K562 (cell line): ENCODE measurements around the gene AP3B1. TPM values are rescaled to one million over a fixed set of nuclear protein-coding genes. Genes with fewer than 3 reads are reported as not detected.

Experiments used
- ATAC-seq: fragments of 200-7000 bp; cut with Tn5 transposase; 3 replicates; pipeline ENCODE4 v1.9.1; 2020; ENCODE audit warnings: moderate library complexity
- BruUV-seq: library from RNA; stranded (reverse); fragments of 400-500 nt; replicated peaks from 2 replicates; lab custom pipeline; 2021; lab: Mats Ljungman, UMichigan
- CTCF ChIA-PET: fragments of 300-600 bp; formaldehyde crosslinking; extraction: SDS; loops from one replicate; lab custom pipeline; 2021; ENCODE audit warnings: low intra/inter-chr PET ratio; lab: Yijun Ruan, JAX
- POLR2A ChIA-PET: fragments of 300-600, 350-650 bp; sonication (Branson Sonifier 250); formaldehyde crosslinking; extraction: SDS; loops from one replicate; lab custom pipeline; 2021; ENCODE audit warnings: antibody characterized with exemption, inconsistent platforms; lab: Yijun Ruan, JAX
- DNase-seq, 4 experiments: peaks; one replicate each; pipeline versions ENCODE4 v3.0.0 to v3.0.0-alpha.2; 2011 to 2018; ENCODE audit warnings: low spot score in 3 of 4, mixed read lengths in 3 of 4; ENCODE audit errors: extremely low read depth in 1 of 4
- FAIRE-seq: peaks from 2 replicates; lab custom pipeline; 2011; peaks lifted over from hg19 to GRCh38; lab: Jason Lieb, UNC
- H2AFZ ChIP-seq: 2 replicates; pipeline ENCODE4 v1.6.0; 2011; ENCODE audit warnings: low read depth, low read length, control low read depth, inconsistent platforms
- H3K27ac ChIP-seq: fragments of 200-600 bp; 3 replicates; pipeline ENCODE4 v1.8.0; 2011; ENCODE audit warnings: low read depth, mild to moderate bottlenecking, control low read depth, inconsistent platforms, low read length, moderate library complexity, mixed read lengths; ENCODE audit errors: extremely low read depth
- H3K27me3 ChIP-seq, 2 experiments: fragments of 300-600 bp in 1 of 2; 2 replicates in 1 of 2; 3 replicates in 1 of 2; pipeline versions ENCODE4 v1.6.0 to v1.8.0; 2011; ENCODE audit warnings: inconsistent platforms in 2 of 2, low read length in 2 of 2, mild to moderate bottlenecking in 1 of 2, mixed read lengths in 1 of 2, moderate library complexity in 1 of 2; ENCODE audit not compliant: control insufficient read depth in 2 of 2, insufficient read depth in 2 of 2
- H3K36me3 ChIP-seq: fragments of 300-600 bp; 3 replicates; pipeline ENCODE4 v1.8.0; 2011; ENCODE audit warnings: mild to moderate bottlenecking, low read length, inconsistent platforms; ENCODE audit not compliant: control insufficient read depth, insufficient read depth
- H3K4me1 ChIP-seq, 2 experiments: fragments of 200-600 bp in 1 of 2; replicated peaks in 1 of 2; 2 replicates in 1 of 2; 3 replicates in 1 of 2; pipeline versions ENCODE4 v1.5.1 to v1.8.0; 2011; ENCODE audit warnings: inconsistent platforms in 2 of 2, low read length in 2 of 2, mild to moderate bottlenecking in 1 of 2, mixed read lengths in 1 of 2, moderate library complexity in 1 of 2; ENCODE audit not compliant: control insufficient read depth in 2 of 2, insufficient read depth in 2 of 2
- H3K4me2 ChIP-seq: 2 replicates; pipeline ENCODE4 v1.6.1; 2011; ENCODE audit warnings: low read length, control low read depth, inconsistent platforms, mixed read lengths; ENCODE audit not compliant: insufficient read depth
- H3K4me3 ChIP-seq: fragments of 200-600 bp; sonication (generic), shearing (Covaris generic); 2 replicates; pipeline ENCODE4 v1.5.1; 2016; ENCODE audit warnings: control low read depth, inconsistent platforms
- H3K79me2 ChIP-seq: fragments of 200-600 bp; 3 replicates; pipeline ENCODE4 v1.8.0; 2011; ENCODE audit warnings: low read length, inconsistent platforms; ENCODE audit not compliant: control insufficient read depth, insufficient read depth
- H3K9ac ChIP-seq, 2 experiments: 2 replicates each; pipeline versions ENCODE4 v1.6.0 to v1.6.1; 2011; ENCODE audit warnings: low read depth in 2 of 2, low read length in 2 of 2, control low read depth in 1 of 2, inconsistent platforms in 1 of 2, mild to moderate bottlenecking in 1 of 2, mixed read lengths in 1 of 2; ENCODE audit not compliant: insufficient read depth in 1 of 2
- H3K9me1 ChIP-seq: one replicate; pipeline ENCODE4 v1.6.0; 2011; ENCODE audit warnings: inconsistent platforms, mild to moderate bottlenecking, low read length, moderate library complexity; ENCODE audit not compliant: control insufficient read depth, insufficient read depth
- H3K9me3 ChIP-seq: replicated peaks from 2 replicates; pipeline ENCODE4 v1.5.1; 2011; ENCODE audit warnings: low read depth, low read length, inconsistent platforms; ENCODE audit not compliant: control insufficient read depth, insufficient read depth
- H4K20me1 ChIP-seq: replicated peaks from 2 replicates; pipeline ENCODE4 v1.6.1; 2011; ENCODE audit warnings: low read length, inconsistent platforms, mixed read lengths; ENCODE audit not compliant: control insufficient read depth, insufficient read depth
- CHD4 ChIP-seq: fragments of 200-600 bp; sonication (generic); IDR thresholded peaks from 3 replicates; pipeline ENCODE4 v1.6.1; 2012; ENCODE audit warnings: low read depth, mild to moderate bottlenecking, mixed read lengths, low read length, inconsistent platforms; ENCODE audit not compliant: insufficient read depth, insufficient replicate concordance, poor library complexity, severe bottlenecking
- CREM ChIP-seq: IDR thresholded peaks from 2 replicates; pipeline ENCODE4 v1.6.1; 2014; ENCODE audit warnings: antibody characterized with exemption, low read depth
- DEAF1 ChIP-seq: fragments of 450-650 bp; formaldehyde crosslinking; IDR thresholded peaks from 2 replicates; pipeline ENCODE4 v1.4.0; 2020; ENCODE audit warnings: mild to moderate bottlenecking, moderate library complexity
- GTF2F1 ChIP-seq: IDR thresholded peaks from 2 replicates; pipeline ENCODE4 v1.6.1; 2011; ENCODE audit warnings: low read depth, low read length, improper control_type of control experiment
- MEF2D ChIP-seq: conservative IDR thresholded peaks from 2 replicates; pipeline ENCODE4 v1.6.1; 2016; ENCODE audit warnings: low read depth, missing genetic modification characterization, missing compliant biosample characterization
- MTA1 ChIP-seq: fragments of 450-650 bp; IDR thresholded peaks from 2 replicates; pipeline ENCODE4 v1.6.1; 2017; ENCODE audit warnings: borderline replicate concordance
- RAD21 ChIP-seq, 2 experiments: fragments of 250-450 bp in 1 of 2; fragments of 450-650 bp in 1 of 2; sonication (Bioruptor Pico) in 1 of 2; formaldehyde crosslinking in 1 of 2; IDR thresholded peaks in 1 of 2; conservative IDR thresholded peaks in 1 of 2; 2 replicates each; pipeline versions ENCODE4 v1.4.0 to v1.8.0; 2020 to 2022; ENCODE audit warnings: mild to moderate bottlenecking in 2 of 2, moderate library complexity in 1 of 2
- RNF219 ChIP-seq: fragments of 250-450 bp; sonication (Bioruptor Pico); IDR thresholded peaks from 2 replicates; pipeline ENCODE4 v1.5.0; 2022; ENCODE audit warnings: mild to moderate bottlenecking
- RREB1 ChIP-seq: fragments of 250-450 bp; sonication (Bioruptor Pico); IDR thresholded peaks from 2 replicates; pipeline ENCODE4 v1.4.0; 2020
- TFAM ChIP-seq: fragments of 250-450 bp; sonication (Bioruptor Pico); conservative IDR thresholded peaks from 2 replicates; pipeline ENCODE4 v1.5.0; 2021; ENCODE audit warnings: mild to moderate bottlenecking, moderate library complexity
- WGBS: fragments of 100-300 bp; shearing (Covaris generic); methylation state at CpG from one replicate; pipeline ENCODE4 v1.1.6; 2016; ENCODE audit warnings: low coverage, mixed read lengths; ENCODE audit not compliant: insufficient coverage; ENCODE audit errors: missing lambda C conversion rate; 5-methylcytosine and 5-hydroxymethylcytosine counted together
- in situ Hi-C: fragments of 300-500 bp; cut with MboI; formaldehyde crosslinking; loops from 4 replicates; pipeline ENCODE4 v1.15.0; 2018; ENCODE audit warnings: inconsistent platforms, mixed read lengths
- intact Hi-C: fragments of 100-400 bp; cut with micrococcal nuclease; formaldehyde crosslinking; loops from 2 replicates; pipeline ENCODE4 v1.14.2; 2022
- polyA plus RNA-seq, 8 experiments: library from polyadenylated mRNA; depleted of rRNA in 4 of 8; stranded (reverse) in 5 of 8; unstranded in 3 of 8; fragments of >200 nt; fragmentation: Nextera tagmentation in 2 of 8; fragmentation: Illumina TruSeq in 1 of 8; extraction: Ambion mirVana in 2 of 8; extraction: Trizol in 1 of 8; gene quantifications; 2 replicates each; pipeline versions ENCODE4 v1.2.1 to v1.2.3, GENCODE V29; 2011 to 2014; ENCODE audit warnings: inconsistent platforms in 1 of 8, missing spikeins in 1 of 8
- total RNA-seq, 7 experiments: library from RNA; depleted of rRNA in 6 of 7; stranded (reverse); fragments of >200 nt in 6 of 7; fragmentation: Illumina TruSeq in 2 of 7; extraction: Trizol in 2 of 7; gene quantifications; 2 replicates each; pipeline versions ENCODE4 v1.2.1 to v1.2.3, GENCODE V29; 2011 to 2021; ENCODE audit warnings: low replicate concordance in 1 of 7

Gene AP3B1
- total and polyA plus RNA-seq, 9 of the 15 experiments (the other 6 are each of a cell fraction or from before 2014, with no cell fraction given) = 21.1 to 61.8 (median 42.2) TPM

- TF ChIP-seq MEF2D (no peak), CREM (no peak), MTA1 (no peak), DEAF1 (CRISPR knock-in tag) (0 out of 2 replicates have a peak, but pooled peaks have one; percentile 4), RAD21 (CRISPR knock-in tag; conservative IDR thresholded peaks at IDR 0.05 in 1 of 2, IDR thresholded peaks at IDR 0.05 in 1 of 2) (peak in 1 of 2 experiments; percentile 60; a peak in 3 of 4 replicates)
These were observed 25.3 kb downstream of the AP3B1 start (continued) for GRCh38 chr5:78269088-78269703.

GRCh38 chr5:78268356-78268755, 26.1 kb downstream of the AP3B1 start:
- no TSS peak for BruUV-seq
- DNase-seq (no peak), ATAC-seq (no peak), FAIRE-seq (no peak)
- Histone ChIP-seq H3K27me3 (no peaks in the 10 kb centered on the region), H4K20me1 (no peaks in the 10 kb centered on the region; the same call in 1 of the 2 replicates), H3K9me1 (no peaks in the 10 kb centered on the region), H3K9ac (no peak overlapping the region), H2AFZ (no peak overlapping the region), H3K27ac (no peak overlapping the region), H3K79me2 (peaks cover 24% of the 10 kb centered on the region), H3K36me3 (peaks cover 27% of the 10 kb centered on the region), H3K4me3 (no peak overlapping the region), H3K4me2 (no peak overlapping the region), H3K9me3 (no peaks in the 10 kb centered on the region), H3K4me1 (no peaks in the 10 kb centered on the region)
- intact Hi-C loops = loop anchor here (10.0 kb wide), 1 partner anchor 394 kb away; no protein-coding TSS in a partner anchor
- WGBS = 79% methylated on average over 2 of the region's 2 CpGs
- ChIA-PET POLR2A (interaction anchor here (0.8 to 0.9 kb wide), 2 partner anchors 9 to 52 kb away, joined by 3 to 4 read pairs; no protein-coding TSS in a partner anchor), CTCF (interaction anchor here (1.3 kb wide), 1 partner anchor 203 kb away, joined by 3 read pairs; no protein-coding TSS in a partner anchor)
- in situ Hi-C loops = no loop called here
- TF ChIP-seq RREB1 = no peak
- TF ChIP-seq RNF219 (CRISPR knock-in tag) = no peak
- TF ChIP-seq CHD4 = no peak
- TF ChIP-seq GTF2F1 = no peak
- no peak for TF ChIP-seq TFAM (CRISPR knock-in tag)
